ENCODE data around the gene AGAP3. TPM values are rescaled to one million over a fixed set of nuclear protein-coding genes. Genes with fewer than 3 reads are reported as not detected.
A peak's percentile ranks its signal among the peaks of the same experiment; 100 is the strongest.

Gene AGAP3
- polyA plus RNA-seq, 1 experiment, result 52.1 TPM

DNA sequence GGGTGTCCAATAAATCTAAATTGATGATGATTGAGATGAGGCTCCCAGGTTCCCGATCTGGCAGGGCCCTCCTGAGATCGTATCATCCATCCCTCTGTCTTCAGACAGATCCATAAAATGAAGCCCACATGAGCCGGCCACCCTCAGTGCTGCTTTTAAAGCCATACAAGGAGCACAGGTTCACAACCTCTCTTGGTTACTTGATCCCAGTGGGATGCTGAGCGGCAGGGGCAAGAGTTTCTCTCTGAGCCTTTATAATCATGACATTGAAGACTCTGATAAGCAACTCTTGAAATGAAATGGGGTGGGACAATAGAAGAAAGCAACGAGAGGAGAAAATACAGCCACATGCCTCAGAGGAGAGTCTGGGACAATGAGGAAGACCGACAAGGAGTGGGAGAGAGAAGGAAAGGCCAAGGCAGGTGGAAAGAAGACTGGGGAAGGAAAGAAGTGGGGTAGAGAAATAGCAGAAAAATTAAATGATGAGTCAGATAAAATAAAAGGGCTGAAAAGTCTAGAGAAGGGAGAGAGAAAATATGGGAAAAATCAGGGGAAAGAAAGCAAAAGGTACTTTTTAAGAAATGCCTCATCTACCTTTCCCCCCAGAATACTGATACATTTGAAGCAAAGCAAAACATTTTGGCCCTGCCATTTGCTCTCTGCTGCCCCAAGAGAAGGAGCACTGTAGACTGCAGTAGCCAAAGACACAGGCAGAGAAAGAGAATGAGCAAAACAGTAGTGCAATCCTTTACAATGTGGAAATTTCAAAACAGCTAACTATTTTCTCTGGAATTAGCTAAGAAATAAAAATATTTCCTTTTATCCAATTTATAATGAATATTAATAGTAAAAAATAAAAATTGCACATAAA, 66.6 kb downstream of the AGAP3 start:
- POLR2A ChIA-PET, result no interaction called here
- TF ChIP-seq, protein P1, sequence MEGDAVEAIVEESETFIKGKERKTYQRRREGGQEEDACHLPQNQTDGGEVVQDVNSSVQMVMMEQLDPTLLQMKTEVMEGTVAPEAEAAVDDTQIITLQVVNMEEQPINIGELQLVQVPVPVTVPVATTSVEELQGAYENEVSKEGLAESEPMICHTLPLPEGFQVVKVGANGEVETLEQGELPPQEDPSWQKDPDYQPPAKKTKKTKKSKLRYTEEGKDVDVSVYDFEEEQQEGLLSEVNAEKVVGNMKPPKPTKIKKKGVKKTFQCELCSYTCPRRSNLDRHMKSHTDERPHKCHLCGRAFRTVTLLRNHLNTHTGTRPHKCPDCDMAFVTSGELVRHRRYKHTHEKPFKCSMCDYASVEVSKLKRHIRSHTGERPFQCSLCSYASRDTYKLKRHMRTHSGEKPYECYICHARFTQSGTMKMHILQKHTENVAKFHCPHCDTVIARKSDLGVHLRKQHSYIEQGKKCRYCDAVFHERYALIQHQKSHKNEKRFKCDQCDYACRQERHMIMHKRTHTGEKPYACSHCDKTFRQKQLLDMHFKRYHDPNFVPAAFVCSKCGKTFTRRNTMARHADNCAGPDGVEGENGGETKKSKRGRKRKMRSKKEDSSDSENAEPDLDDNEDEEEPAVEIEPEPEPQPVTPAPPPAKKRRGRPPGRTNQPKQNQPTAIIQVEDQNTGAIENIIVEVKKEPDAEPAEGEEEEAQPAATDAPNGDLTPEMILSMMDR (IDR thresholded peaks at IDR 0.05; ENCODE audit: insufficient read depth, low read depth, low read length), result 0 out of 2 replicates have a peak, but pooled peaks have one; percentile 15
- CTCF ChIA-PET, result interaction anchor here (0.6 to 0.8 kb wide), 3 partner anchors 13 to 1189 kb away, joined by 3 to 5 read pairs (median 4); no protein-coding TSS in a partner anchor
- H3K36me3 ChIP-seq (ENCODE audit: control insufficient read depth, insufficient read depth, low read length), result no peaks in the 10 kb centered on the region
- DNase-seq (ENCODE audit: low read depth), result no peak
- peaks cover 33% of the 10 kb centered on the region for H3K27me3 ChIP-seq (ENCODE audit: control insufficient read depth, insufficient read depth, low read length)
- no peak overlapping the region for H3K4me3 ChIP-seq (ENCODE audit: low read depth, low read length)

DNA sequence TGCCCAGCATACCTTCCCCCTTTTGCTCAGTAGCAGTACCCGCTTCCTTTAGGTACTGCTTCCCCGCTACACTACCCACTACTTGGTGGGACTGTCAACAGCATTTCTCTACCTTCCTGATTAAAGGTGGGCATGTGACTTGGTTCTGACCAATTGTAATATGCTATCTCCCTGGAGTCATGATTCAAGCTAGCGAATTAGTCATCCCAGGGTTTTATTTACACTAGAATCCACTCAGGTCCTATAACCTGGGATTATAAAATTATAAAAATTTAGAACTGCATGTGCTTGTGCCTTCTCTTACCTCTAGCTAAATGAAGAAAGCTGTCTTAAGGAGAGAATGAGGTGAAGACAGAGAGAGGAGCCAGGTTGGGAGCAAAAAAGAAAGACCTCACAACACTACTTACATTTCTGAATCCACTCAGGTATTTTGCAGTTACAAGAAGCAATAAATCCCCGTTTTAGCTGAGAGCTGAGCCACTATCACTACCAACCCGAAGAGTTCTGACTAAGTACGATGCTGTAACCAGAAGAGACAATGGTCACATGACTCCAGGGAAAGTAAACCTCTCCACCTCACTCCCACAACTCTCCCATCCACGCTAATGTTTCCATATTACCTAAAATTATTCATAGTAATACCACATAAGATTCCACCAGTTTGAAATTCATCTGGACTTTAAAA, 71.5 kb downstream of the AGAP3 start:
- DNase-seq (ENCODE audit: low read depth), result no peak
- H3K36me3 ChIP-seq (ENCODE audit: control insufficient read depth, insufficient read depth, low read length), result no peaks in the 10 kb centered on the region
- TF ChIP-seq, protein P1 (IDR thresholded peaks at IDR 0.05; ENCODE audit: insufficient read depth, low read depth, low read length), result no peak
- ChIA-PET CTCF (interaction anchor here (0.7 to 1.7 kb wide), 5 partner anchors 9 to 33 kb away, joined by 3 to 10 read pairs (median 4); no protein-coding TSS in a partner anchor), POLR2A (no interaction called here)
- peaks cover 19% of the 10 kb centered on the region for H3K27me3 ChIP-seq (ENCODE audit: control insufficient read depth, insufficient read depth, low read length)
- H3K4me3 ChIP-seq (ENCODE audit: low read depth, low read length), result no peak overlapping the region

DNA sequence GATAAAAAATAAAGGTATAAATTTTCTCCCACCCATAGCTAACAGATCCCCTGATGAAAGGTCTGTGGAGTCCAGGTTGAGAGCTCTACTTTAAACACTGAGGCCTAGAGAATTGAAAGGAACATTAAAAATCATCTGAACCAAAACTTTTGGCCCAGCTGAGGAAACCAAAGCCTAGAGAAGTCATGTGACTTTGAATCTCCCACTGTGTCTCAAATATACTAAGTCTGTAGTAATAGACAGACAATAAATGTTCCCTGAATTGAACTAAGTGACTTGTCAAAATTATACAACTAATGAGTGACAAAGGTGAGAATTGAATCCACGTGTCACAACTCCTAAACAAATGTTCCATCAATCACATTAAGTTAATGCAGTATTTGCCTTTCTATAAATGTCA, 75.5 kb downstream of the AGAP3 start:
- no peak overlapping the region for H3K4me3 ChIP-seq (ENCODE audit: low read depth, low read length)
- no peak for DNase-seq (ENCODE audit: low read depth)
- TF ChIP-seq, protein P1 (IDR thresholded peaks at IDR 0.05; ENCODE audit: insufficient read depth, low read depth, low read length), result no peak
- no peaks in the 10 kb centered on the region for H3K36me3 ChIP-seq (ENCODE audit: control insufficient read depth, insufficient read depth, low read length)
- peaks cover 37% of the 10 kb centered on the region for H3K27me3 ChIP-seq (ENCODE audit: control insufficient read depth, insufficient read depth, low read length)
- ChIA-PET POLR2A (no interaction called here), CTCF (no interaction called here)

GRCh38 chr7:151166629-151167196, 80.4 kb downstream of the AGAP3 start:
- POLR2A ChIA-PET, result interaction anchor here (0.6 kb wide), 1 partner anchor 395 kb away, joined by 15 read pairs; no protein-coding TSS in a partner anchor
- Histone ChIP-seq H3K27me3 (ENCODE audit: control insufficient read depth, insufficient read depth, low read length) (peaks cover 50% of the 10 kb centered on the region), H3K36me3 (ENCODE audit: control insufficient read depth, insufficient read depth, low read length) (no peaks in the 10 kb centered on the region), H3K4me3 (ENCODE audit: low read depth, low read length) (no peak overlapping the region)
- no peak for DNase-seq (ENCODE audit: low read depth)
- TF ChIP-seq, protein P1 (IDR thresholded peaks at IDR 0.05; ENCODE audit: insufficient read depth, low read depth, low read length), result no peak
- CTCF ChIA-PET, result interaction anchor here (0.8 to 1.6 kb wide), 7 partner anchors 9 to 204 kb away, joined by 3 to 4 read pairs (median 3); no protein-coding TSS in a partner anchor

Data from BJ (cell line).